ENCODE measurements around the gene APAF1.
A peak's percentile ranks its signal among the peaks of the same experiment; 100 is the strongest.
"Not testable (repeated sequence)": the region's sequence is repeated elsewhere in the genome, so short reads cannot be mapped to it uniquely, and the experiment has no call there.

Gene APAF1

GRCh38 chr12:98644712-98645571 lies at the start of gene APAF1, which contains the start of gene IKBIP:
TSS of gene APAF1 (plus strand) at chr12:98645290. CDS start at chr12:98648360, 3,070 bp downstream.
TSS of gene IKBIP (minus strand) at chr12:98644788. CDS start at chr12:98644701, 87 bp downstream.
- peak; percentile 98 for DNase-seq (ENCODE audit: low spot score)

GRCh38 chr12:98597313-98597712 lies 47.8 kb upstream of the APAF1 start:
- not testable (repeated sequence) for DNase-seq (ENCODE audit: low spot score)

DNA sequence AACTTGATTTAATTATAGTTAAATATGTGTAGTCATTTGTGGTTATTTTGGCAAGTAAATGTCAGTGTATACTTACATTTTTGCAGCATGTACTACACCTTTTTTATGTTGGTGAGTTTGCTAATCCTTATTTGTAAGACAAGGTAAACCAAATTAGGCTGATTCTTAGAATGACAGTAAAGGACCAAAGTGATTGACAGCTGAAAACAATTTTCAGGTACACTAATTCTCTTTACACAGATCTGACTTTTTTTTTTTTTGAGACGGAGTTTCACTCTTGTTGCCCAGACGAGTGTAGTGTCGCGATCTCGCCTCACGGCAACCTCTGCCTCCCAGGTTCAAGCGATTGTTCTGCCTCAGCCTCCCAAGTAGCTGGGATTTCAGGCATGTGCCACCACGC lies 43.2 kb upstream of the APAF1 start:
- no peak for DNase-seq (ENCODE audit: low spot score)

- DNase-seq (ENCODE audit: low spot score) = no peak
These were observed 38.6 kb upstream of the APAF1 start for GRCh38 chr12:98606359-98606988.

DNA sequence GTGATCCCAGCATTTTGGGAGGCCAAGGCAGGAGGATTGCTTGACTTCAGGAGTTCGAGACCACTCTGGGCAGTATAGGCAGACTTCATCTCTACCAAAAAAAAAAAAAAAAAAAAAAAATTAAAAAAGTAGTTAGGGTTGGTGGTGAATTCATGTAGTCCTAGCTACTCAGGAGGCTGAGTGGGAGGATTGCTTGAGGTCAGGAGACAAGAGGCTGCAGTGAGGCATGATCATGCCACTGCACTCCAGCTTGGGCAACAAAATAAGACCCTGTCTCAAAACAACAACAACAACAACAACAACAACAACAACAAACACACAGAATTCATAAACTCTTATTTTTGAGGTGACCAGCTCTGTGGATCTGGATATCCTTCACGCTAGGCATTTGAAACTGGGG lies 34.5 kb upstream of the APAF1 start:
- no peak for DNase-seq (ENCODE audit: low spot score)

- no peak for DNase-seq (ENCODE audit: low spot score)
These were observed 32.3 kb upstream of the APAF1 start for GRCh38 chr12:98612696-98613334.

DNA sequence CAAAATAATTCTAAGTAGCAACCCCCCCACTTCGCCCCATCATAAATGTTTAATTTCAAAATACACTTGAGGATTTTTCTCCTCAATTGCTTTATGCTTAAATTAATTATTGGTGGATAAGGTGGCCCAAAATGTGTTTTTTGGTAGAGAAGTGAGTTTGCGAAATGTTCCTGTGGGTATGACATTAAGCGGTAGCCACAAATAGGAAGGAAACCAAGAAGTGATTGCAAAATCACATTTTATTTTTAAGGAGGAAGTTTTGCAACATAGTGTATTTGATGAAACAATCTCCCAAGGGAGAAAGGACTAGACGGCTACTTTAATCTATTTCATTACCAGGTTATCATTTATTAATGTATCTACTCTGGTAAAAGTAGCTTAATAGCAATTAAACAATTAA lies 26.1 kb upstream of the APAF1 start:
- no peak for DNase-seq (ENCODE audit: low spot score)

DNA sequence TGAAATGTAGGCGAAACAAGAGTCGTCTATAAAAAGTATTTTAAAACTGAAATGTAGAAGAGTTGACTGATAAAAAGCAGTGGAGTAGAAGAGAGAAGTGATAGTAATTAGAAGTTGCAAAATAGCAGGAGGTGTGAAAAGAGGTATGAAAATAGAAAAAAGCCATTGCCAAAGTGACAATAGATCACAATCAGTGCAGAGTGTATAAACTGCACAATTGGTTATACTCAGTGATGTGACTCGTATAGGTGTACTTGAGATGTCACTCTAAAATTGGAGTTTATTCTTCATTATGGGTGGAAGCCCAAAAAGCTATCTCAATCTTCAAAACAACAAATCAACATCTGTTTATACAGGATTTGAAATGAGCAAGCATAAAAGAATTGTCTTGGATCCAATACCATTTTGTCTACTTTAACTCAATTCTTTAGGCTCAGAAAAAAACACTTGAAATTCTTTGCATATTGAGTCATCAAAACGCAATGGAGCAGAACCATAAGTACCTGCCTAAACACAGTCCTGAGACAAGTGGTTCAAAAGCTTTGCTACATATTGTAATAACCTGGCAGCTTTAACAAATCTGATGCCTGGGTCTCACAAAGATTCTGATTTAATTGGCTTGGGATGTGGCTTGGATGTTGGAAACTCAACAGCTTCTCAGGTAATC lies 9.3 kb upstream of the APAF1 start:
- peak; percentile 57 for DNase-seq (ENCODE audit: low spot score)

GRCh38 chr12:98637068-98637467 lies 8.0 kb upstream of the APAF1 start:
- no peak for DNase-seq (ENCODE audit: low spot score)

GRCh38 chr12:98638009-98638408 lies 7.1 kb upstream of the APAF1 start:
- no peak for DNase-seq (ENCODE audit: low spot score)

GRCh38 chr12:98639491-98639890 lies 5.6 kb upstream of the APAF1 start:
- no peak for DNase-seq (ENCODE audit: low spot score)

- DNase-seq (ENCODE audit: low spot score) = not testable (repeated sequence)
These were observed 2.3 kb upstream of the APAF1 start for GRCh38 chr12:98642801-98643200.

DNA sequence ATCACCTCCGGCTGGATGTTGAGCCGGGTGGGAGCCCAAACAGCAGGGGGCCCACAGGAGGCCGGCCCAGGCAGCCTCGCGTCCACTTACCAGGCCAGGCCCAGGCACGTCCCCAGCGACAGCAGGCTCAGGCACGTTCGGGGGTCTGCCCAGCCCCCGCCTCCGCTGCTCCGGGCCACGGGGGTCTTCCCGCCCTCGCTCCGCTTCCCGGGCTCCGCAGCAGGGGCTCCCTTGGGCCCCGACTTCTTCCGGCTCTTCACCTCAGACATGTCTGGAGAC lies 718 bp upstream of the APAF1 start:
- DNase-seq (ENCODE audit: low spot score) = no peak

GRCh38 chr12:98645572-98646067 lies 530 bp downstream of the APAF1 start:
- DNase-seq (ENCODE audit: low spot score) = peak; percentile 26

- peak; percentile 18 for DNase-seq (ENCODE audit: low spot score)
These were observed 1.4 kb downstream of the APAF1 start for GRCh38 chr12:98646294-98647090.

DNA sequence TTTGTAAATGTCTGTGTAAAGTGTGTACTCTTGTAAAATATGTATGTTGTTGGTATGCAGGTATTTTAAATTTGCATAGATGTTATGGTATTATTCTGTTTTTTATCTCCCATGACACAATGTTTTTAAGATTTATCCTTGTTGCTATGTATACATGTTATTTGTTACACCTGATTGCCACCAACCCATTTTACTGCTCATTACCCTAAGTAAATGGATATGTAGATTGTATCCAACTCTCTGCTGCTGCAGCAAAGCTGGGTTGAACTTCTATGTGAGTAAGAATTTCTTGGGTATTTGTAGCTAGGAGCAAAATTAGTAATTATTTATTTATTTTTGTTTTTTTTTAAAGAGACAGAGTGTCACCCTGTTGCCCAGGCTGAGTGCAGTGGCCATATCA lies 6.2 kb downstream of the APAF1 start:
- no peak for DNase-seq (ENCODE audit: low spot score)

DNA sequence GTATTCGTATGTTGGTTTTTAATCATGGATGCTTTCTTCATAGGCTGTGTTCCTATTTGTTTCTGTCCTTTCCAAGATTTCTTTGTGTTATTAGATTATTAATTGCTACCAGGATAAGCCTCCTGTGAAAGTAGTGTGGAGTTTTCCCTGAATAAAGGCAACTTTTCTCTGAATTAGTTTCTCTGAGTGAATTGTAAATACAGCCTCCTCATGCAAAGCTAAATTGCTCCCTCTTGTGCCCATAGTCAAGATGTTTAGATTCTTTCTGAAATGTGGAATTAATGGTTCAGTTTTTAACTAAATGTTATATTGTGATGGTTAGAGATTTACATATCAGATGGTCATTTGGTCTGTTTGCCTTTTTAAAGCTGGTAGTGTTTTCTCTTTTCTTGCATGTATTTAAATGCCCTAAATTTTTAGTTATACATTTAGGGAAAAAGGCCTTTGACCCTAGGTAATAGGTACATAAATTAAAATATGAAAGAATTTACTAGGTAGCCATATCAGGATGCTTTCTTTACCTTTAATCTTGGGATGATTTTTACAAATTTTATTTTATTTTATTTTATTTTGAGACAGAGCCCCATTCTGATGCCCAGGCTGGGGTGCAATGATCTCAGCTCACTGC lies 8.9 kb downstream of the APAF1 start:
- DNase-seq (ENCODE audit: low spot score) = peak; percentile 56

GRCh38 chr12:98656289-98657101 lies 11.4 kb downstream of the APAF1 start:
- DNase-seq (ENCODE audit: low spot score) = no peak

- no peak for DNase-seq (ENCODE audit: low spot score)
These were observed 15.4 kb downstream of the APAF1 start for GRCh38 chr12:98660521-98660920.

GRCh38 chr12:98669751-98670150 lies 24.7 kb downstream of the APAF1 start:
- DNase-seq (ENCODE audit: low spot score) = no peak

Measured in AG08396 (cell line).